Measurements from ENCODE around the gene LPCAT2.

The LPCAT2 gene

GRCh38 chr16:55496509-55497145 lies 12.2 kb upstream of the LPCAT2 start:
- Histone ChIP-seq H3K4me1 (ENCODE audit: control insufficient read depth, insufficient read depth, low read length) (peaks cover 31% of the 10 kb centered on the region), H3K27ac (ENCODE audit: low read length) (no peak overlapping the region)

DNA sequence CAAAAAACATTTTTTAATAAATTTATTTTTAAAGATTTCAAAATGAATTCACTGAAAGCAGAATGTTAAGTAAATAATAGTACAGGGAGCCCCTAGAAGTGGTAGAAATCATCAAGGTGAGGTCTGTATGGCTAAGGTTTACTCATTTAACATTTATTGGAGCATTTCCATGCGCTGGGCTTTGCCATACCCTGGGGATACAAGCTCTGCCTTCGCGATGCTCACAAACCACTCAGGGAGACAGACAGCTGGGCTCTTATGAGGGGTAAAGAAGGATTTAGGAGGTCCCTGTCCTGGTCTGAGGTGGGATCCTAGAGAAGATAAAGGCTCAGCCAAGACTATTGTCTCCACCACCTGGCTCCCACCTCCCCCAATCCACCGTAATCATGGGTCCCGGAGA lies 11.3 kb upstream of the LPCAT2 start:
- H3K9me3 ChIP-seq (ENCODE audit: control insufficient read depth in 2 of 2, low read length in 2 of 2) = no peaks in the 10 kb centered on the region
- no peaks in the 10 kb centered on the region for H3K27me3 ChIP-seq (ENCODE audit: control insufficient read depth in 1 of 2, insufficient read depth in 2 of 2, low read length in 2 of 2)
- peaks cover 39% of the 10 kb centered on the region for H3K4me1 ChIP-seq (ENCODE audit: control insufficient read depth, insufficient read depth, low read length)
- H3K9ac ChIP-seq (ENCODE audit: low read length in 2 of 2) = no peak overlapping the region
- no peak overlapping the region for H3K4me3 ChIP-seq (ENCODE audit: low read length in 2 of 2)
- H3K27ac ChIP-seq (ENCODE audit: low read length) = no peak overlapping the region
- H3K36me3 ChIP-seq (ENCODE audit: control insufficient read depth in 2 of 2, insufficient read depth in 2 of 2, low read length in 2 of 2) = peaks cover 0 to 2% of the 10 kb centered on the region in 2 donors

More at GRCh38 chr16:55496509-55497145, 12.2 kb upstream of the LPCAT2 start:
- Histone ChIP-seq H3K9ac (ENCODE audit: low read length in 2 of 2) (no peak overlapping the region), H3K36me3 (ENCODE audit: control insufficient read depth in 2 of 2, insufficient read depth in 2 of 2, low read length in 2 of 2) (peaks cover 0 to 2% of the 10 kb centered on the region in 2 donors), H3K27me3 (ENCODE audit: control insufficient read depth in 1 of 2, insufficient read depth in 2 of 2, low read length in 2 of 2) (no peaks in the 10 kb centered on the region), H3K9me3 (ENCODE audit: control insufficient read depth in 2 of 2, low read length in 2 of 2) (no peaks in the 10 kb centered on the region), H3K4me3 (ENCODE audit: low read length in 2 of 2) (no peak overlapping the region)

DNA sequence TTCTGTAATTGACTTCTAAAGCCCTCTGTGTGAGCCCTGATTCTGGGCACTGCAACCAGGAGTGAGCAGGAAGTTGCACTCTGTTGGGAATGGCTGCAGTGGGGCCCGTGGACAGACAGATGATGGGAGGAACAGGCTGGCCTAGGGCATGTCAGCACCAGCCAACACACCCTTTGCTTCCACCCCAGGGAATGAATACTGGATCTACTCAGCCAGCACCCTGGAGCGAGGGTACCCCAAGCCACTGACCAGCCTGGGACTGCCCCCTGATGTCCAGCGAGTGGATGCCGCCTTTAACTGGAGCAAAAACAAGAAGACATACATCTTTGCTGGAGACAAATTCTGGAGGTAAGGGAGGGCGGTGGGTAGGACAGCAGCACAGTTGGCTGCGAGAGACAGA lies 10.8 kb upstream of the LPCAT2 start:
- no peaks in the 10 kb centered on the region for H3K27me3 ChIP-seq (ENCODE audit: control insufficient read depth in 1 of 2, insufficient read depth in 2 of 2, low read length in 2 of 2)
- H3K36me3 ChIP-seq (ENCODE audit: control insufficient read depth in 2 of 2, insufficient read depth in 2 of 2, low read length in 2 of 2) = peaks cover 0 to 2% of the 10 kb centered on the region in 2 donors
- no peak overlapping the region for H3K27ac ChIP-seq (ENCODE audit: low read length)
- no peak overlapping the region for H3K9ac ChIP-seq (ENCODE audit: low read length in 2 of 2)
- peaks cover 44% of the 10 kb centered on the region for H3K4me1 ChIP-seq (ENCODE audit: control insufficient read depth, insufficient read depth, low read length)
- no peaks in the 10 kb centered on the region for H3K9me3 ChIP-seq (ENCODE audit: control insufficient read depth in 2 of 2, low read length in 2 of 2)
- H3K4me3 ChIP-seq (ENCODE audit: low read length in 2 of 2) = no peak overlapping the region

- H3K9ac ChIP-seq (ENCODE audit: low read length in 2 of 2) = no peak overlapping the region
- no peaks in the 10 kb centered on the region for H3K9me3 ChIP-seq (ENCODE audit: control insufficient read depth in 2 of 2, low read length in 2 of 2)
- H3K4me1 ChIP-seq (ENCODE audit: control insufficient read depth, insufficient read depth, low read length) = peaks cover 46% of the 10 kb centered on the region
- no peaks in the 10 kb centered on the region for H3K27me3 ChIP-seq (ENCODE audit: control insufficient read depth in 1 of 2, insufficient read depth in 2 of 2, low read length in 2 of 2)
- no peak overlapping the region for H3K4me3 ChIP-seq (ENCODE audit: low read length in 2 of 2)
- H3K36me3 ChIP-seq (ENCODE audit: control insufficient read depth in 2 of 2, insufficient read depth in 2 of 2, low read length in 2 of 2) = peaks cover 0 to 2% of the 10 kb centered on the region in 2 donors
- H3K27ac ChIP-seq (ENCODE audit: low read length) = no peak overlapping the region
Measured at GRCh38 chr16:55499281-55499680, 9.6 kb upstream of the LPCAT2 start.

GRCh38 chr16:55499951-55500529 lies 8.8 kb upstream of the LPCAT2 start:
- Histone ChIP-seq H3K9ac (ENCODE audit: low read length in 2 of 2) (peak overlapping the region in 1 of 2 donors; percentile 5), H3K27me3 (ENCODE audit: control insufficient read depth in 1 of 2, insufficient read depth in 2 of 2, low read length in 2 of 2) (no peaks in the 10 kb centered on the region), H3K4me3 (ENCODE audit: low read length in 2 of 2) (no peak overlapping the region), H3K27ac (ENCODE audit: low read length) (no peak overlapping the region), H3K36me3 (ENCODE audit: control insufficient read depth in 2 of 2, insufficient read depth in 2 of 2, low read length in 2 of 2) (peaks cover 0 to 2% of the 10 kb centered on the region in 2 donors), H3K4me1 (ENCODE audit: control insufficient read depth, insufficient read depth, low read length) (peaks cover 38% of the 10 kb centered on the region), H3K9me3 (ENCODE audit: control insufficient read depth in 2 of 2, low read length in 2 of 2) (no peaks in the 10 kb centered on the region)

DNA sequence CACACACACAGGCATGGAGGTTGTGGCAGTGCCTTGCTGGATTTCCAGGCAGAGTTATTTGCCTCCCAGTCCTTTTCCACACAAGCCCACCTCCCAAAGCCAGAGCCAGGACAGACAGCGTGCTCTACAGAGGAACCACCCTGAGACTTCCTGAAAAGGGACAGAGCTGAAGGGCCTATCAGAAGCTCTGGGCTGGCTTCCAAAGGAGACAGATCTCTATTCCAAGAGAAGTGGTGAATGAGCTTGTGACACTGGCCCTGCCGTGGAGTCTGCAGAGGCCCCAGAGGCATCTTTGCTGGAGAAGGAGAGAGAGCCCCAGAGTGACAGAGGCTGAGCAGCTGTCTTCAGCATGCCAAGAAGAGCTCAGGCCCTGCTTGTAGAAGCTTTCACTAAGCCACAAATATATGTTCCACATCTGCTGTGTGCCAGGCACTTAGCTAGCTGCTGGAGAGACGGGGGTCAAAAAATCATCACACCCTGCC lies 8.3 kb upstream of the LPCAT2 start:
- H3K9me3 ChIP-seq (ENCODE audit: control insufficient read depth in 2 of 2, low read length in 2 of 2) = no peaks in the 10 kb centered on the region
- H3K36me3 ChIP-seq (ENCODE audit: control insufficient read depth in 2 of 2, insufficient read depth in 2 of 2, low read length in 2 of 2) = peaks cover 0 to 2% of the 10 kb centered on the region in 2 donors
- H3K27ac ChIP-seq (ENCODE audit: low read length) = no peak overlapping the region
- no peak overlapping the region for H3K9ac ChIP-seq (ENCODE audit: low read length in 2 of 2)
- no peak overlapping the region for H3K4me3 ChIP-seq (ENCODE audit: low read length in 2 of 2)
- no peaks in the 10 kb centered on the region for H3K27me3 ChIP-seq (ENCODE audit: control insufficient read depth in 1 of 2, insufficient read depth in 2 of 2, low read length in 2 of 2)
- H3K4me1 ChIP-seq (ENCODE audit: control insufficient read depth, insufficient read depth, low read length) = peaks cover 37% of the 10 kb centered on the region

GRCh38 chr16:55501549-55502322 lies 7.1 kb upstream of the LPCAT2 start:
- H3K27ac ChIP-seq (ENCODE audit: low read length) = no peak overlapping the region
- H3K4me1 ChIP-seq (ENCODE audit: control insufficient read depth, insufficient read depth, low read length) = peaks cover 37% of the 10 kb centered on the region
- peaks cover 0 to 4% of the 10 kb centered on the region in 2 donors for H3K36me3 ChIP-seq (ENCODE audit: control insufficient read depth in 2 of 2, insufficient read depth in 2 of 2, low read length in 2 of 2)
- no peak overlapping the region for H3K4me3 ChIP-seq (ENCODE audit: low read length in 2 of 2)
- H3K9me3 ChIP-seq (ENCODE audit: control insufficient read depth in 2 of 2, low read length in 2 of 2) = no peaks in the 10 kb centered on the region
- H3K9ac ChIP-seq (ENCODE audit: low read length in 2 of 2) = no peak overlapping the region
- no peaks in the 10 kb centered on the region for H3K27me3 ChIP-seq (ENCODE audit: control insufficient read depth in 1 of 2, insufficient read depth in 2 of 2, low read length in 2 of 2)

DNA sequence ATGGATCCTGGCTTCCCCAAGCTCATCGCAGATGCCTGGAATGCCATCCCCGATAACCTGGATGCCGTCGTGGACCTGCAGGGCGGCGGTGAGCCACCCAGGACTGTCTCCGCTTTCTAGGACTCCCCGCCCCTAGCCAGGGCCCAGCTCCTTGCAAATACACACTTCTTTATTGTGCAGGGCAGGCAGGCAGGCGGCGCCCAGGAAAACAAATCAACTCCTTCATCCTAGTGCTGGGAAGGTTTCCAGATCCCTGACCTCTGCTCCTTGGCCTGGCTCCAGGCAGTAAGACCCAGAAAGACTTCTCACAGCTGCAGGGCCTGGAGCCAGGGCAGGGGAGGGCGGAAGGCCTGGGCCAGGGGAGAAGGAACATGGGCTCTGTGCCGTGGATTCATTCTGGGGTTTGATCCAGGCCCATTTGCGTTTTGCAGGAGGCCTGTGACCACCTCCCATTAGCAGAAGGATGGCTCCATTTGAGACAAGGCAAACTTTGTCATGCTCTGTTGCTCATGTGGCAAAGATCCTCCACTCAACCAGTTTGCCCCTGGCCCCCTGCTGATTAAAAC lies 6.0 kb upstream of the LPCAT2 start:
- peak overlapping the region; percentile 60 for H3K27ac ChIP-seq (ENCODE audit: low read length)
- peak overlapping the region in 1 of 2 donors; percentile 40 for H3K4me3 ChIP-seq (ENCODE audit: low read length in 2 of 2)
- no peaks in the 10 kb centered on the region for H3K9me3 ChIP-seq (ENCODE audit: control insufficient read depth in 2 of 2, low read length in 2 of 2)
- H3K9ac ChIP-seq (ENCODE audit: low read length in 2 of 2) = no peak overlapping the region
- peaks cover 0 to 4% of the 10 kb centered on the region in 2 donors for H3K36me3 ChIP-seq (ENCODE audit: control insufficient read depth in 2 of 2, insufficient read depth in 2 of 2, low read length in 2 of 2)
- peaks cover 37% of the 10 kb centered on the region for H3K4me1 ChIP-seq (ENCODE audit: control insufficient read depth, insufficient read depth, low read length)
- no peaks in the 10 kb centered on the region for H3K27me3 ChIP-seq (ENCODE audit: control insufficient read depth in 1 of 2, insufficient read depth in 2 of 2, low read length in 2 of 2)

DNA sequence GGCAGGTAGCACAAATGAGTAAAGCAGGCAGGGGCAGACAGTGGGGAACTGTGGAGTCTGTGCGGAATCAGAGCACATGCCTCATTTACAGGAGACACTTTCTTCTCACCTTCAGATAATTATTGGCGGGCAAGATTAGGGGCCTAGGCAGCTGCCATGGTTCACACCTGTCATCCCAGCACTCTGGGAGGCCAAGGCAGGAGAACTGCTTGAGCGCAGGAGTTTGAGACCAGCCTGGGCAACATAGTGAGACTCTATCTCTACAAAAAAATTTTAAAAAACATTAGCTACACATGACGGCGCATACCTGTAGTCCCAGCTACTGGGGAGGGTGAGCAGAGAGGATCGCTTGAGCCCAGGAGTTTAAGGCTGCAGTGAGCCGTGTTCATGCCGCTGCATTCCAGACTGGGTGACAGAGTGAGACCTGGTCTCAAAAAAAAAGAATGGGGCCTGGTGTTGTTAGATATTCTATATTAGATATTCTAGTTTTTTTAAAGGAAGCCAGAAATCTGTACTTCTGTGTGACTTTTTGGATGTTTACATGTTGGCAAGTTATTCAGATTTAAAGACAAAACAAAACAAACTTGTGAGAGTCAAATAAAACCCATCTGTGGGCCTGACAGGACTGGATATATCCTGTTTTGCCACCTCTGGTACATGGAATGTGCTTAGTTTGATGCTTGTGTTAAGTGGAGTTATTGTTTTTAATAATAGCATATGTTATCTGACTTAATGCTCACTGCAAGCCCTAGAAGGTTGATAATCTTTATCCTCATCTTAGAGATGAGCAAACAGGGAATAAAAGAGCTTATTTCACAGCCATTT lies 4.9 kb upstream of the LPCAT2 start:
- Histone ChIP-seq H3K27me3 (ENCODE audit: control insufficient read depth in 1 of 2, insufficient read depth in 2 of 2, low read length in 2 of 2) (no peaks in the 10 kb centered on the region), H3K4me1 (ENCODE audit: control insufficient read depth, insufficient read depth, low read length) (peaks cover 41% of the 10 kb centered on the region), H3K9me3 (ENCODE audit: control insufficient read depth in 2 of 2, low read length in 2 of 2) (no peaks in the 10 kb centered on the region), H3K36me3 (ENCODE audit: control insufficient read depth in 2 of 2, insufficient read depth in 2 of 2, low read length in 2 of 2) (peaks cover 0 to 2% of the 10 kb centered on the region in 2 donors), H3K27ac (ENCODE audit: low read length) (no peak overlapping the region), H3K9ac (ENCODE audit: low read length in 2 of 2) (no peak overlapping the region), H3K4me3 (ENCODE audit: low read length in 2 of 2) (no peak overlapping the region)
